MM.1S (cell line): ENCODE data around the gene IL22RA2.

Experiments used
- DNase-seq: peaks from one replicate; pipeline ENCODE4 v3.0.0-alpha.2; 2015
- H2AFZ ChIP-seq: fragments of 300-600 bp; sonication (generic); 2 replicates; pipeline ENCODE4 v1.6.0; 2016; ENCODE audit warnings: antibody characterized with exemption, low read length
- H3F3A ChIP-seq: fragments of 300-600 bp; sonication (generic); 2 replicates; pipeline ENCODE4 v1.6.1; 2016; ENCODE audit warnings: mild to moderate bottlenecking, antibody characterized with exemption, low read length, moderate library complexity, mixed read lengths; ENCODE audit not compliant: insufficient read depth
- H3K27ac ChIP-seq: fragments of 300-600 bp; sonication (generic); 2 replicates; pipeline ENCODE4 v1.5.1; 2016; ENCODE audit warnings: mild to moderate bottlenecking, low read length
- H3K27me3 ChIP-seq: fragments of 300-600 bp; sonication (generic); replicated peaks from 2 replicates; pipeline ENCODE4 v1.6.0; 2016; ENCODE audit warnings: low read length; ENCODE audit not compliant: insufficient read depth
- H3K36me3 ChIP-seq: fragments of 300-600 bp; sonication (generic); replicated peaks from 2 replicates; pipeline ENCODE4 v1.6.1; 2016; ENCODE audit warnings: mild to moderate bottlenecking, low read length, mixed read lengths; ENCODE audit not compliant: insufficient read depth
- H3K4me1 ChIP-seq: fragments of 300-600 bp; sonication (generic); 2 replicates; pipeline ENCODE4 v1.6.1; 2016; ENCODE audit warnings: low read length, mixed read lengths
- H3K4me2 ChIP-seq: fragments of 300-600 bp; sonication (generic); 2 replicates; pipeline ENCODE4 v1.6.0; 2016; ENCODE audit warnings: low read depth, low read length
- H3K4me3 ChIP-seq: fragments of 300-600 bp; sonication (generic); 2 replicates; pipeline ENCODE4 v1.5.1; 2016; ENCODE audit warnings: low read length, mixed read lengths
- H3K79me2 ChIP-seq: fragments of 300-600 bp; sonication (generic); 2 replicates; pipeline ENCODE4 v1.6.1; 2016; ENCODE audit warnings: mixed run types, low read length, mixed read lengths
- H3K9ac ChIP-seq: fragments of 300-600 bp; sonication (generic); 2 replicates; pipeline ENCODE4 v1.6.1; 2016; ENCODE audit warnings: low read length, mixed read lengths
- H3K9me2 ChIP-seq: fragments of 300-600 bp; sonication (generic); replicated peaks from 2 replicates; pipeline ENCODE4 v1.6.1; 2016; ENCODE audit warnings: mild to moderate bottlenecking, low read length, mixed read lengths; ENCODE audit not compliant: insufficient read depth
- H3K9me3 ChIP-seq: fragments of 300-600 bp; sonication (generic); replicated peaks from 2 replicates; pipeline ENCODE4 v1.6.1; 2016; ENCODE audit warnings: mild to moderate bottlenecking, low read length, mixed read lengths; ENCODE audit not compliant: insufficient read depth
- H4K20me1 ChIP-seq: fragments of 300-600 bp; sonication (generic); 2 replicates; pipeline ENCODE4 v1.6.1; 2016; ENCODE audit warnings: mild to moderate bottlenecking, low read length, moderate library complexity, mixed read lengths; ENCODE audit not compliant: insufficient read depth
- CTCF ChIP-seq: fragments of 300-600 bp; sonication (generic); IDR thresholded peaks from 2 replicates; pipeline ENCODE4 v1.5.1; 2016; ENCODE audit warnings: antibody characterized with exemption, low read length, mixed read lengths
- EZH2 ChIP-seq: fragments of 300-600 bp; sonication (generic); optimal IDR thresholded peaks from 2 replicates; pipeline ENCODE3; 2017; ENCODE audit warnings: low read depth, mild to moderate bottlenecking, antibody characterized with exemption, low read length, mixed read lengths
- EZH2phosphoT487 ChIP-seq: fragments of 300-600 bp; sonication (generic); IDR thresholded peaks from 2 replicates; pipeline ENCODE4 v1.6.1; 2018; ENCODE audit warnings: antibody characterized with exemption, low read length

Gene IL22RA2

GRCh38 chr6:137106183-137106582 is 67.3 kb downstream of the IL22RA2 start:
- Histone ChIP-seq H3K27ac (no peak overlapping the region), H3K36me3 (no peaks in the 10 kb centered on the region), H3K9ac (no peak overlapping the region), H2AFZ (no peak overlapping the region), H4K20me1 (no peaks in the 10 kb centered on the region), H3K4me1 (peaks cover 34% of the 10 kb centered on the region), H3K9me2 (no peaks in the 10 kb centered on the region), H3K27me3 (no peaks in the 10 kb centered on the region), H3K79me2 (no peaks in the 10 kb centered on the region), H3K4me2 (no peak overlapping the region), H3F3A (peaks cover 24% of the 10 kb centered on the region), H3K4me3 (no peak overlapping the region), H3K9me3 (no peaks in the 10 kb centered on the region)
- TF ChIP-seq CTCF (no peak), EZH2 (no peak), EZH2phosphoT487 (no peak)
- no peak for DNase-seq

GRCh38 chr6:137105375-137105774 is 68.1 kb downstream of the IL22RA2 start:
- Histone ChIP-seq H3K9ac (no peak overlapping the region), H4K20me1 (no peaks in the 10 kb centered on the region), H3K4me3 (no peak overlapping the region), H3K4me2 (no peak overlapping the region), H3K79me2 (no peaks in the 10 kb centered on the region), H3K9me2 (no peaks in the 10 kb centered on the region), H3K4me1 (peaks cover 34% of the 10 kb centered on the region), H3K9me3 (no peaks in the 10 kb centered on the region), H3K27ac (no peak overlapping the region), H3F3A (peaks cover 24% of the 10 kb centered on the region), H2AFZ (no peak overlapping the region), H3K36me3 (no peaks in the 10 kb centered on the region), H3K27me3 (no peaks in the 10 kb centered on the region)
- TF ChIP-seq EZH2 (no peak), CTCF (no peak), EZH2phosphoT487 (no peak)
- no peak for DNase-seq

GRCh38 chr6:137104926-137105325 is 68.5 kb downstream of the IL22RA2 start:
- Histone ChIP-seq H3K4me1 (peaks cover 34% of the 10 kb centered on the region), H3K9me2 (no peaks in the 10 kb centered on the region), H4K20me1 (no peaks in the 10 kb centered on the region), H3K9ac (no peak overlapping the region), H3K27me3 (no peaks in the 10 kb centered on the region), H3K4me3 (no peak overlapping the region), H3F3A (peaks cover 24% of the 10 kb centered on the region), H2AFZ (no peak overlapping the region), H3K79me2 (no peaks in the 10 kb centered on the region), H3K27ac (no peak overlapping the region), H3K9me3 (no peaks in the 10 kb centered on the region), H3K36me3 (no peaks in the 10 kb centered on the region), H3K4me2 (no peak overlapping the region)
- no peak for TF ChIP-seq EZH2phosphoT487
- no peak for TF ChIP-seq EZH2
- no peak for TF ChIP-seq CTCF
- no peak for DNase-seq
